Measurements from ENCODE around the gene SND1.

SND1 gene

GRCh38 chr7:127751490-127752448 lies 99.8 kb downstream of the SND1 start:
- no peak overlapping the region for H3K4me3 ChIP-seq (ENCODE audit: low read depth, low read length)
- no peak for DNase-seq (ENCODE audit: low read depth)
- TF ChIP-seq CTCF (IDR thresholded peaks at IDR 0.05; ENCODE audit: low read depth, low read length, missing control alignments) = no peak

- no peak overlapping the region for H3K4me3 ChIP-seq (ENCODE audit: low read depth, low read length)
- no peak for TF ChIP-seq CTCF (IDR thresholded peaks at IDR 0.05; ENCODE audit: low read depth, low read length, missing control alignments)
- DNase-seq (ENCODE audit: low read depth) = no peak
Observed at GRCh38 chr7:127752829-127753228, 100.8 kb downstream of the SND1 start.

- no peak for TF ChIP-seq CTCF (IDR thresholded peaks at IDR 0.05; ENCODE audit: low read depth, low read length, missing control alignments)
- H3K4me3 ChIP-seq (ENCODE audit: low read depth, low read length) = no peak overlapping the region
- no peak for DNase-seq (ENCODE audit: low read depth)
Observed at GRCh38 chr7:127754457-127754856, 102.5 kb downstream of the SND1 start.

GRCh38 chr7:127755521-127755920 lies 103.5 kb downstream of the SND1 start:
- no peak overlapping the region for H3K4me3 ChIP-seq (ENCODE audit: low read depth, low read length)
- no peak for DNase-seq (ENCODE audit: low read depth)
- TF ChIP-seq CTCF (IDR thresholded peaks at IDR 0.05; ENCODE audit: low read depth, low read length, missing control alignments) = no peak

- no peak for DNase-seq (ENCODE audit: low read depth)
- H3K4me3 ChIP-seq (ENCODE audit: low read depth, low read length) = no peak overlapping the region
- no peak for TF ChIP-seq CTCF (IDR thresholded peaks at IDR 0.05; ENCODE audit: low read depth, low read length, missing control alignments)
Observed at GRCh38 chr7:127755965-127756364, 104.0 kb downstream of the SND1 start.

GRCh38 chr7:127758105-127758504 lies 106.1 kb downstream of the SND1 start:
- H3K4me3 ChIP-seq (ENCODE audit: low read depth, low read length) = no peak overlapping the region
- no peak for TF ChIP-seq CTCF (IDR thresholded peaks at IDR 0.05; ENCODE audit: low read depth, low read length, missing control alignments)
- no peak for DNase-seq (ENCODE audit: low read depth)

- no peak for TF ChIP-seq CTCF (IDR thresholded peaks at IDR 0.05; ENCODE audit: low read depth, low read length, missing control alignments)
Observed at GRCh38 chr7:127758845-127759244, 106.9 kb downstream of the SND1 start.

More at GRCh38 chr7:127758845-127759244, 106.9 kb downstream of the SND1 start:
- DNase-seq (ENCODE audit: low read depth) = no peak
- H3K4me3 ChIP-seq (ENCODE audit: low read depth, low read length) = no peak overlapping the region

Measured in GM12864 (cell line).